ENCODE data around the gene NDUFC2. TPM values are rescaled to one million over a fixed set of nuclear protein-coding genes. Genes with fewer than 3 reads are reported as not detected.

The NDUFC2 gene
- total RNA-seq = 115 and 124 TPM in 2 replicates

DNA sequence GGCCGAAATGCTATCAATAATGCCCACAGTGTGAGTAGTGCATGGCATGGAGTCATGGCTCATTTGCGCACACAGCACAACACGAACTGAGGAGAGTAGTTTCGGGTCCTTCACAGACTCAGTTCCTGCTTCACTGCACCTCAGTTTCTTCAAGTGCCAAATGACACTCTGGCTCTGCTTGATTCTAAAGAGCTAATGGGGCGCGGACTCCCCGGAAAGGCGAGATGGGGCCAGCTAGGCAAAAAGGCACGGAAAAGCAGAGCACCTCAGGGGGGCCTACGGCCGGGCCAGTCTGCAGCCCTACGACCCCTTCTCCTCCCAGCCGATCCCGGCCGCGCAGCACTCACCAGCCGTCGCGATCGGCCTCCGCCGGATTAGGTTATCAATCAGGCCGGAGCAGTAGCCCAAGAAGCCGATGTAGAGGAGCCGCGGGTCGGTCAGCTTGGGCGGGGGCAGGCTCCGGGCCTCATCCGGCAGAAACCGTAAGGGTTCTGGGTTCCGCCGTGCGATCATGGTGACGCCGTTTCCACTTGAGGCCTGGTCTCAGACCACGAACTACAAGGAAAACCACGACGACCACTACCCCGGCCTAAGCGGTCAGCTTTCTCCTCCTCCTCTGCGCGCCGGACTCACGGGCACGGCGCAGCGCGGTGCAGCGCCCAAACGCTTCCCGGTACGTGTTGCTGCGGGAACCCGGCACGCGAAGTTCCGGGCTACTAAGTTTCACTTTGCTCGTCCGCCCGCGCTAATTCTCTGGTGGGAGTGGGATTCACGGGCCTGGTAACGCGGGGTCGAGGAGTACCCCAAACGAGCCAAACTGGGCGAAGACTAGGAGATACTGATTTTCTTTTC is at the start of gene NDUFC2:
TSS of gene NDUFC2 (minus strand) at position 631 of the 852 bp plus-strand sequence. CDS start at position 513, 118 bp downstream.

DNA sequence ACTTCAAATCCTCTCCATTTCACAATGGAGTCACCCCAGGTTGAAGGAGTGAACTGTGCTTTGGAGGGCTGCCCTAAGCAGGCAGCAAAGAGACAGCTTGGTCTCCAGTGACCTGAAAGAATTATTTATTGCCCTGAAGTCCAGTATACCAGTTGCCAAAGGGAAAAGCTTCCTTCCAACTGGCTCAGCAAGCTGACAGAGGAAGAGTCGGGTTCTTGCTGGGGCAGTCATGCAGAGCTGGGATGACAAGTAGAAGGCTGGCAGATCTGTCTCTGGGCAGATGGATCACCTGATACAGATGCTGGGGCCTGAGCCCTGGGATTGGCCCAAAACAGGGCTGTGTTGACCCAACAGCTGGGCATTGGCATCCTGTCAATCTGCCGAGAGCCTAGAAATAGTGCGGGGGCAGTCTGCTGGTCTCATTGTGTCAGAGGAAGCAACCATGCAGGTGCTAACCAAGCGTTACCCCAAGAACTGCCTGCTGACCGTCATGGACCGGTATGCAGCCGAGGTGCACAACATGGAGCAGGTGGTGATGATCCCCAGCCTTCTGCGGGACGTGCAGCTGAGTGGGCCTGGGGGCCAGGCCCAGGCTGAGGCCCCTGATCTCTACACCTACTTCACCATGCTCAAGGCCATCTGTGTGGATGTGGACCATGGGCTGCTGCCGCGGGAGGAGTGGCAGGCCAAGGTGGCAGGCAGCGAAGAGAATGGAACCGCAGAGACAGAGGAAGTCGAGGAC is 16.1 kb downstream of the NDUFC2 start, which contains the start of gene THRSP:
TSS of gene THRSP (plus strand) at position 422 of the 742 bp plus-strand sequence. CDS start at position 443, 21 bp downstream.

DNA sequence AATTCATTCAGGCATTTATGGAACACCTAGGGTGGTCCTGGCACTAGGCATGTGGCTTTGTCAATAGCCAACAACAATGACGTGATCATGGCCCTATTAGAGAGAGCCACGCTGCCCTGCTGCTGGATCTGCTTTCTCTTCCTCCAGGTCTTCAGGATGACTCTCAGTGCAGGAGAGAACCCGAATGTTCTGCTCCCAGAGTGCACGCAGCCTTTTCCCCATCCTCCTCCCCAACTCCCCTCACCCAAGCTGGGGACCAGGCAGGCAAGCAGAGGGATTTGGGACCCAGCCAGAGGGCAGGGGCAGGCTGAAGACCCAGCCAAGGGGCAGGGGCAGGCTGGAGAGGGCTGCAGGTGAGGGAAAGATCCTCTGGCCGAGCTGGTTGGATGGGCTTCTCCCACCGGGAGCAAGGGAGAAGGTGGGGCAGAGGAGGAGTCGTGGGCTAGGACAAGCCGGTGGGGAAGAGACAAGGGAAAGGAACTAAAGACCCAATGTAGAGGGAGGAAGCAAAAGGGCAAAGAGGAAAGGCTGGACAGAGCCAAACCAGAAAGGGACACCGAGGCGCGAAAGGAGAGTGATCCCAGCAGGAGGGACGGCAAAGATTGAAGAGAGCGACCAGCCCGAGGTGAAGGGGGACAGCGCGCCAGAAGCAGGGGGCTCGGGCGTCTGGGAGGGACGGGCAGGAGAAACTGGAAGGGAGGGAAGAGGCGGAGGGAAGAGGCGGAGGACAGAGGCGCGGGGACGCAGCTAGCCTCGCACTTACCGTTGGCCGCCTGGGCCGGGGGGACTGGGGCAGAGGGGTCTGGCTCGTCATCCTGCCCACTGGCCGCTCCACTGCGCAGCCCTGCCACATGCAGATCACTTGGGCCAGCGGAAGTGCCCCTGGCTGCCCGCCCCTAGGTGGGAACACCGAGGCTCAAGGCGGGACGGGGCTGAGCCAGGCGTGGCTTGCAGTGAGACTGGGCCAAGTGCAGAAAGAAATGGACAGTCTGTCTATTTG is 57.0 kb downstream of the NDUFC2 start, which contains the start of gene KCTD14:
TSS of gene KCTD14 (minus strand) at position 880 of the 1,000 bp plus-strand sequence. CDS start at position 853, 27 bp downstream.

Other genes with a start within 250 kb of the NDUFC2 start
- 31.6 and 36.6 TPM in 2 replicates for gene INTS4, start 85.2 kb downstream of the NDUFC2 start, total RNA-seq
- gene KCTD14, start 56.6 kb downstream of the NDUFC2 start, total RNA-seq = 1.5 and 1.8 TPM in 2 replicates
- gene THRSP, start 16.0 kb downstream of the NDUFC2 start, total RNA-seq = not detected in 2 replicates
- gene ALG8, start 59.8 kb upstream of the NDUFC2 start, total RNA-seq = 49.9 and 51.1 TPM in 2 replicates
- 9.2 and 9.4 TPM in 2 replicates for gene KCTD21, start 108.8 kb upstream of the NDUFC2 start, total RNA-seq
- gene USP35, start 109.1 kb upstream of the NDUFC2 start, total RNA-seq = 9.0 and 11.4 TPM in 2 replicates

Measured in subcutaneous preadipocyte (primary cell).